Activated CD8-positive, alpha-beta memory T cell treated with anti-CD3 and anti-CD28 coated beads, Interleukin-2, amount 50 U/mL, for 48 hours (primary cell): Measurements from ENCODE around the gene DQX1.

Source experiments
- DNase-seq: peaks from one replicate; pipeline ENCODE4 v3.0.0-alpha.2; 2020

The DQX1 gene

GRCh38 chr2:74510272-74510671 lies 15.8 kb downstream of the DQX1 start:
- DNase-seq: no peak

GRCh38 chr2:74507926-74508520 lies 18.0 kb downstream of the DQX1 start:
- no peak for DNase-seq

GRCh38 chr2:74507145-74507925 lies 18.7 kb downstream of the DQX1 start, which contains the start of gene PCGF1:
Gene PCGF1 (minus strand): TSS chr2:74507695. CDS start chr2:74507668, 27 bp downstream.
- peak; percentile 99 for DNase-seq

DNA sequence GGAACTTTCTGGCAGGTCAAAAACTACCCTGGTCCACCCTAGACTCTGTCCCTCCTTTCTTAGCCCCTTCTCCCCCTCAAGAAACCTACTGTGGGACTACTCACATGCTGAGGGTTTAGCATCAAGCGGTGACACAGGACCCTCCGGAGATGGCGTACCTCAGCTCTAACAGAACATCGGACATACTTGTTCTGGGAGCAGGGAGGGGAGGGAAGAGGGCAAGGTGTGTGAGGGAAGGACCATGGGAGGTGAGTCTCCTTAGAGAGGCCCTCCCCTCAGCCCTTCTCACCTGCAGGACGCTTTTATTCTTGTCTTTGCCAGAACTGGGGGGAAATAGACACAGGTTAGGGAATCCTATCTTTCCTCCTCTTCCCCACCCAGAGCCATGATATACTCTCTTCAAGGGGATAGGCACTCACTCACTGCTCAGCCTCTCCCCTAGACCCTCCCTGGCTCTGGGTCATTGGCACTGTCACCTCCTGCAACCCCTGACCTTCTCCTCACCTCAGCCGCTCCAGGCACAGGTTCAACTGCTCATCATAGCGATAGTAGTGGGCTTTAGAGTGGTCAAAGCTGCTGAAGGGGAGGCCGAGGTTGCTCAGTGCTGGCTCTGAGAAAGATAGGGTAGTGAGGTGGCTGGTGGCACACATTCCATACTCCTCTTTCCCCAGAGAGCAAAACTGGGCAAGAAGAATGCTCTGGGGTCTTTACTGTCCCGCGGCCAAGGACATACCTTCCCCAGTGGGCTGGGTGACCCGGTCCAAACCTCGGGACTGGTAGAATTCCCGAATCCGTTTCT lies 20.4 kb downstream of the DQX1 start:
- DNase-seq: no peak

DNA sequence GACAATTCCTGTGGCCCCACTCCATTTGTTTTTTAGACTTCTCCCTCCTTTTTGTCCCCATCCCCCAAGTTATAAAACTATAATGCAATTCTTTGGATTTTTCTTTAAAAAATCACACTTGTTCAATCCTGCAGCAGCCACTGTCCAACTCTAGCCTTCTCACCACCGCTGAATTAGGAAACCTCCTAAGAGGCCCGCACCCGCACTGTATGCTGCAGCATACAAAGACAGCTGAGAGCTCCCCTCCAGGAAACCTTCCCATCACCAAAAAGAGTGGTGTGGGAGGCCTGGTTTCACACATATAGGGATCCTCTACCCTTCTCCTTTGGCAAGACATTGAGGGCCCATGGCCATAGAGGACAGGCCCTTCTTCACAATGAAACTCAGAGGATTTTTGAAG lies 21.4 kb downstream of the DQX1 start:
- DNase-seq: no peak

DNA sequence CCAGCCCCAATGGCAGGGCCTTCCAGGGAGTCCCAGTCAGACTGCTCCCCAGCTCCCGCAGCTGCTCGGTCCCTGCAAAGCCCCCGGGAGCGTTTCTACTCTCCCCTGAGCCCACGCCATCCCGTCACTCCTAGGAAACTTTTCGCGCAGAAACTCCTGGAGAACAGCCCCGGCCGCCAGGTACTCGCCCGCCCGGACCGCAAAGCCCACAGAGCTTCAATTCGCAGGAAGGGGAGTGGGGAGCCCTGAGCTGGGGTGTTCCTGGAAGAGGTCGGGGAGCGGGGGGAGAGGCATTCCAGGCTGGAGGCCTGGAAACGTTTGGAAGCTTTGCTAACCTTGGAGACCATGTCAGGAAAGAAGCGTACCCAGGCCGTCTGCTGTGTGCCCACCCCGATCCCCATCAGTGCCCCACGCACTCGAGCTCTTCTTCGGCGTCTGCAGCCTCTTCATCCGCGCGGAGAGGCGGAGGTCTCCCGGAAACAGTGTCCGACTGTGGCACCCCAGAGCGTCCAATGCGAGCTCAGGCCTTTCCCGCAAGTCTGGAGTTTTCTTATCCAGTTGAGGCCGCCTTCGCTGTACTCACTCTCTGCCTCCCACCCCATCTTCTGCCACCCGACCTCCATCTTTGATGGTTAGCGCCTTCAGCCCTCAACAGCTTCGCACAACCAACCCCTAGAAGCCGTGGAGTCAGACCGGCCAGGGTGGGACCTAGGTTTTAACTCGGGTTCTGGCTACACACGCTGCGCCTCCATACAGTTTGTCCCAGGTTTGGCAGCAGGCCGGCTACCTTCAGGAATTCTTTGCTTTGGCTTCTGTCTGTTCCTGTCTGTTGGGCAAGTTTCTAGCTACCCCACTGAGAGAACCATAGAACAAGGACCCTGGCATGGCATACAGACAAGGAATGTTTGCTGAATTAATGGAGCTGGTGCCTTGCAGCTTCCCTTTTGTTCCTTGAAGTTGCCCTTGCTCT lies 22.2 kb downstream of the DQX1 start:
- no peak for DNase-seq

DNA sequence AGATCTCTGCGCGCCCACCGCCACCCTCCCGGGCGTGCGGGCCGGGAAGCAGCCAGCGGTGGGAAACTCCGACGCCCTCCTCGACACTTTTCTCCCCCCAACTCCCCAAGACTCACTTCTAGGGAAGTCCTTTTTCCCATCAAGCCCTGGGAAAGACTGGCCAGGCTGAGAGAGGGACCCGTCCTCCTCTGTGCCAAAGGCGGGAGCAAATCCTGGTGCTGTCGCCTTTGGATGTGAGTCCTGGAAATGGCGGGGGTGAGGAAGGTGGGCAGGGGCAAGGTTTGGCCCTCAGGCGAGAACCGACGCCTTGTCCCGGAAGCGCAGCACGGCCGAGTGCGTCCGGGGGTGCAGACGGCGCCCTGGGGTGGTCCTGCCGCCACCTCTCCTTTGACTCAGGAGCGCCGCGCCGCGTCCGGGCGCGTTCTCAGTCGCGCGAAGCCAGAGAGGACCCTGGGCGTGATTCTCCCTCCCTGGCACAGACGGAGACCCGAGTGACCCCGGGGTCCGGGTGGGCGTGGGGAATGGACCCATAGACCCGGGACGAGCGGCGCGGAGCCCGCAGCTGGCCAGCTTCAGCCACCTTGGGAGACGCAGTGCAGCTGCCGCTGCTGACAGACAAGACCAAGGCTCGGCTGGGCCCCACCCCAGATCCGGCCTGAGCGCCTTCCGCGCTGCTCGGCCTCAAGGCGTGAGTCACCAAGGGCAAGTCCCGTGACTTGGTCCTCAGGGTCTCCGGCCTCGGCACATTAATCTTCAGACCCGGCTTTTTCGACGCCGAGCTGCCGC lies 23.1 kb downstream of the DQX1 start:
- DNase-seq: peak; percentile 84

GRCh38 chr2:74502147-74502719 lies 23.8 kb downstream of the DQX1 start:
- no peak for DNase-seq

DNA sequence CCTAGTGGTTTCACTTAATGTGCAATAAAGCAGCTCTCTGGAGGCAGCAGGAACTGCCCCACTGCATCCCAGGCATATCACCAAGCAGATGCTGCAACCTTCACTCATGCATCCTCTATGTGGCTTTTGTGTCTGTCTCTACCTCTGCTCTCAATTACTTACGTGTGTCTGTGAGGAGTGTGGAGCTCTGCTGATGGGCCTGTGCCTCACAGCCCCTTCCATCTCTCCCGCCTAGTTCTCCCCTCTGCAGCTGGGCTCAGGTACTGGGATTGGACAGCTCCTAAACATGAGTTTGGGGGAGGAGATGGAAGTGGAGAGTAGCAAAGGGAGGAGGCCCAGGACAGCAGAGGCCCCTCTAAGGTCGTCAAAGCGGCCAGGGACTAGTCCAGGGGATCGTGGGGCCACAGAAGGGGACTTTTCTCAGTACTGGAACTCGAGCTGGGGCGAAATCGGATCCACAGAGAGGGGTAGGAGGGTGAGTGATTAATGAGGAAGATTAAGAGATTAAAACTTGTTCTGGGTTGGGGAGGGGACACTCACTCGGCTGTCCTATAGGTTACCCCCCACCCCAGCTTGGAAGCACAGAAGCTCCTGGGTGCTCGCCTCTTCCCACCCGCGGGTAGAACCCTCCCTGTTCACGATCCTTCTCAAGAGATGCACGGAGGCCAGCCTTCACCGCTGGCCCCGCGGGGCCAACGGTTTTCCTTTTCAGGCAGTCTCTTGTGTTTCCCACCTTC lies 24.5 kb downstream of the DQX1 start:
- no peak for DNase-seq

DNA sequence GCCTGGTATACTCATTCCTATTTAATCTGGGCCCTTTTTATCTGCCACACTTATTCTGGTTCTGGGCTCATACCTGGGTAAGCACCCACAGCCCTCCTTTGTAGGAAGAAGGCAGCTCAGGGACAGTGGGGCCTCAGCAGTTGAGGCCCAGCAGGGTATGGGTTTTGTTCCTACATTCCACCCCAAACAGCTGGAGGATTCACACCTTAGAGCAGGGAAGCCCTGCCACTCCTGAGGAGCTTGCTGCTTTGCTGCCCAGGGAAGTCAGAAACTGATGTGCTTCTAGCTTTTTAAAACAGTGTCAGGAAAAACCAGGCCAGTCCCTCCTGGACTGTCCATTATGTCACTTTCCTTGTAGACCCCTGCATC lies 25.5 kb downstream of the DQX1 start:
- no peak for DNase-seq

GRCh38 chr2:74499940-74500577 lies 26.0 kb downstream of the DQX1 start:
- DNase-seq: no peak

DNA sequence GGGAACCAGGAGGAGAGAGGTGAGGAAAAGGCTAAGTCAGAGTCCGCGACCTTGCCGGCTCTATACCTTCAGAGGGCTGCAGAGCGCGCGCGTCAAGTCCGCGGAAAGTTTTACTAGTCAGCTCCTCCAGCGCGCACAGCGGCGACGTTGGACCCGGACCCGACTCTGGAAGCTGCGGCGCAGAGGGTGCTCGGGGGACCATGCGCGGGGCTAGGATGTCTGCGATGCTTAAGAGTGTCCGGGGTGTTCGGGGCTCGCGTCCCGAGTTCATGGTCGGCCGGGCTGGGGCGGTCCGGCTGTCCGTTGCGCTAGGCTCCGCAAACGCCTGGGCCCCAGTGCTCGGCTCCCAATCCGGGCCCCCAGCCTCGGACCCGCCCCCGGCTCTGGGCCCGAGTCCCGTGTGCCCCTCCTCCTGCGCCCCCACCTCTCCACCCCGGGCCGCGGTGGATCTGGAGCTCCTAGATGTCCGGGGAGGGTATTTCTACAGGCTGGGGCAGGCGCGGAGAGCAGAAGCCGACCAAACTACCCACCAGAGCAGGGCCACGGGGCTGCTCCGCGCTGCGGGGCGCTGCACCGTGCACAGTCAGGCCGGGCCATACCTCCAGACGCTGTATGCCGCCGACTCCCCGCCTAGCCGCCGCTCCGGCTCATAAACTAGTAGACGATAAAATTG lies 26.6 kb downstream of the DQX1 start, which contains the start of gene LBX2:
Gene LBX2, minus strand, starts transcription at position 337 of the 673 bp plus-strand sequence. Its CDS starts 66 bp downstream, at position 271.
- DNase-seq: no peak

DNA sequence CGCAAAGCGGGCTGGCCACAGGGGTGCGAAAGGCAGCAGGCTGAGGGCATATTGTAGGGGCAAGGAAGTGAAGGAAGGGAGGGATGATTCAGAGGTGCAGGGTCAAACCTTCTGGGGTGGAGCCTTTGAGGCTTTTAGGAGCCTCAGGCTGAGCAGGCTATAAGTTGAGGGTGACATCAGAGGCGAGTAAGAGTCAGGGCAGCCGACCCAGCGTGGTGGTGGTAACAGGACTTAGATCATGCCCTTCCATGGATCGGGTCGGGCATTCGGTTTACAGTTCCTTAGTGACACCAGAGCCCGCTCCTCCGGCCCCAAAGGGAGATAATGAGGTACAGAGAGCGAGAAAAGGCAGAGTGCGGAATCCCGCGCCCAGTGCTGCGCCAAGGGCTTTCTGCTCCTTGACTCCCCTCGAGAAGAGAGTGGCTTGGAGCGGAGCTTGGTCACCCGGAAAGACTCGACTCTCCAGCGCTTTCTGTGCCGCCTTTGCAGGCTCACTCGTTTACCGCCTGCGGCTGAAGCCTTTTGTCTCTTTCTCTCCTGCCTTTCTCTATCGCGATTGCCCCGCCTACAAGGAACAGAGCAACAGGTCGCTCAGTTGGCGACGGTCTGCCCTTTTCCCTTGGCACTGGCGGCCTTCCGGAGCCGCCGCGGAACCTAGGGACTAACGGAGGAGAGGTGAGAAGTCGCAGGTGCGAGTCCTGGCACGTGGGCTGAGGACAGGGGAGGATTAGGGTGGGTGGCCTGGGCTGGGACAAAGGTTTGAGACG lies 27.3 kb downstream of the DQX1 start:
- DNase-seq: peak; percentile 76

DNA sequence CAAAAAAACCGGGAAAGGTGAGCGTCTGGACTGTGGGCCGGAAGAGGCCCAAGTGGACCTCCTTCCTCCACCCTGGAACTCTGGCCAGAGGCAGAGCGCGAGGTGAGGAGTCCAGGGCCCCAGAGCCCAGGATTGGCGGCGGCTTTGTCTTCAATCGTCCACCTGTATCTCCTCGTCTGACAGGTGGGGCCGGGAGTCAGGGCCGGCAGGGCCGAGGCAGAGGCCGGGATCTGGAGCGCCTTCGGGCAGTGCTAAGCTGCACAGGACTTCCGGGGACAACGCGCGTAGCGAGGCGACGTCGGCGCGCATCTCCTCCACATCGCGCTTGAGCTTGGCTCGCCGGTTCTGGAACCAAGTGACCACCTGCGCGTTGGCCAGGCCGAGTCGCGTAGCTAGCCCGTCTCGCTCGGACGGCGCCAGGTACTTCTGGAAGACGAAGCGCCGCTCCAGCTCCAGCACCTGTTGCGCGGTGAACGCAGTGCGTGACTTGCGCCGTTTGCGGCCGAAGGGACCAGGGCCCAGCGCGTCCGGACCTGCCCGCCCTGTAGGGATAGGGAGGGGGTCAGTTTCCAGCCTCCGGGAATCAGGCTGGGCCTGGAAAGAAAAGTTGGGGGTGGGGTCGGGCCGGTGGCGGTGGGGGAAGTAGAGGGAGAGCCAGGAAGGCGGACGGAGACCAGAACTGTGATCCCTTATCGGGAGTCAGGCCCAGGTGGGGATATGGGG lies 28.1 kb downstream of the DQX1 start:
- DNase-seq: peak; percentile 78

DNA sequence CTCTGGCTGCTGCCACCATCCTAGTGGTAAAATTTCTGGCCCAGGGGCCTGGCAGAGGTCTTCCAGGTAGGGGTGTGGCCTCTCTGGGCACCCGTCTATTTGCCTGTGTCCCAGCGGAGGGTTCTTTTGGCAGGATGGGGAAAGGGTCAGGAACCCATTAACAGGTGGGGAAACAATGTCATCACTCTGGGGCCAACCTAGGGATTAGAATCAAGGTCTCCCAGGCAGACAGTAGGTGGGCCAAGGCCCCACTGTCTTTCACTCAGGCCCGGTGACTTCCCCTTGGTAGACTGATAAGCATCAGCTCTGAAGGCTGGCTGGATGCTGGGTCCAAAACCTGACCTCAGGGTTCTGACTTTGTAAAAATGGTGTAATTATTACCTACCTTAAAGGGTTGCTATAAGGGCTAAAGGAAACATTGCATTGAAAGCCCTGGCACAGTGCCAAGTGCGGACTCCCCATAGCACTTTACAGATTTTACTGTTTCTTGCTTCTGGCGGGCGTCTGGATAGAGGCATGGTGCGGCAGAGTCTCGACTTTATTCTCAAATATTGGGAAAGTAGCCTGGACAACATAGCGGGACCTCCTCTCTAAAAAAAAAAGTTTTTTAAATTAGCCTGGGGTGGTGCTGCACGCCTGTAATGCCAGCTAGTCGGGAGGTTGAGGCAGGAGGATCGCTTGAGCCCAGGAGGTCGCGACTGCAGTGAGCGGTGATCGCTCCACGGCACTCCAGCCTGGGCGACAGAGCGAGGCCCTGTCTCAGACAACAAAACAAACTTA lies 28.8 kb downstream of the DQX1 start:
- no peak for DNase-seq

- no peak for DNase-seq
Measured at GRCh38 chr2:74495440-74495839, 30.6 kb downstream of the DQX1 start.

- no peak for DNase-seq
Measured at GRCh38 chr2:74493546-74493945, 32.5 kb downstream of the DQX1 start.
